Kidney (tissue), 14 donors: ENCODE measurements around the gene BMP8B. TPM values are rescaled to one million over a fixed set of nuclear protein-coding genes. Genes with fewer than 3 reads are reported as not detected.

Source experiments
- DNase-seq, 5 donors: peaks; one replicate each; pipeline ENCODE4 v3.0.0-alpha.2; 2013 to 2020
- FAIRE-seq: peaks from 2 replicates; lab custom pipeline; 2012; peaks lifted over from hg19 to GRCh38; lab: Jason Lieb, UNC
- H3K27ac ChIP-seq, 2 donors: one replicate each; pipeline ENCODE4 v1.7.0; 2013; ENCODE audit warnings: low read depth in 2 of 2, low read length in 2 of 2, inconsistent platforms in 1 of 2
- H3K27me3 ChIP-seq: one replicate; pipeline ENCODE4 v1.7.1; 2013; ENCODE audit warnings: low read length, inconsistent platforms; ENCODE audit not compliant: control insufficient read depth, insufficient read depth
- H3K36me3 ChIP-seq, 3 donors: one replicate each; pipeline versions ENCODE4 v1.7.0 to v1.7.1; 2013; ENCODE audit warnings: low read length in 3 of 3, control low read depth in 1 of 3, inconsistent platforms in 1 of 3; ENCODE audit not compliant: insufficient read depth in 3 of 3, control insufficient read depth in 2 of 3
- H3K4me1 ChIP-seq, 3 donors: one replicate each; pipeline versions ENCODE4 v1.7.0 to v1.7.1; 2013; ENCODE audit warnings: low read length in 3 of 3, inconsistent platforms in 1 of 3, low read depth in 1 of 3; ENCODE audit not compliant: control insufficient read depth in 2 of 3, insufficient read depth in 2 of 3
- H3K4me3 ChIP-seq, 3 donors: one replicate each; pipeline versions ENCODE4 v1.7.0 to v1.8.1; 2013; ENCODE audit warnings: low read length in 3 of 3, control low read depth in 1 of 3, inconsistent platforms in 1 of 3
- H3K9ac ChIP-seq, 3 donors: one replicate each; pipeline versions ENCODE4 v1.7.0 to v1.7.1; 2013; ENCODE audit warnings: low read length in 3 of 3, control low read depth in 1 of 3, inconsistent platforms in 1 of 3
- H3K9me3 ChIP-seq, 3 donors: one replicate each; pipeline versions ENCODE4 v1.7.0 to v1.7.1; 2013; ENCODE audit warnings: low read length in 3 of 3, control low read depth in 1 of 3, inconsistent platforms in 1 of 3; ENCODE audit not compliant: control insufficient read depth in 2 of 3, insufficient read depth in 1 of 3
- intact Hi-C: fragments of 100-400 bp; cut with DNase I; formaldehyde crosslinking; loops from one replicate; pipeline ENCODE4 v1.11.1; 2022
- polyA plus RNA-seq: library from polyadenylated mRNA; stranded (reverse); fragments of 350-450 nt; fragmentation: Illumina TruSeq; extraction: RNeasy Lipid Tissue Mini Kit (QIAGEN cat#74804); gene quantifications from one replicate; pipeline ENCODE4 v1.2.3, GENCODE V29; 2014; ENCODE audit warnings: low read depth, low replicate concordance; ENCODE audit not compliant: insufficient read depth
- total RNA-seq: library from RNA; stranded (reverse); fragmentation: NEBNext Ultra II Directional; extraction: Animal tissue kit (Norgen Biotek cat#: 25700); gene quantifications from one replicate; pipeline ENCODE4 v1.2.1, GENCODE V29; 2021
- TF ChIP-seq, protein P1 (sequence below): IDR thresholded peaks from 3 replicates; pipeline ENCODE4 v1.5.1; 2012; ENCODE audit warnings: mild to moderate bottlenecking, moderate library complexity, borderline replicate concordance; ENCODE audit not compliant: insufficient read depth; ENCODE audit errors: extremely low read depth
- donor health status: control.
- donor health status: control.
- donor health status: control.
- donor health status: control.
- donor health status: control.
- donor health status: DM: yes; HTN: yes; CAD: no.
- donor health status: Normal renal cell carcinoma (clear cell type).

Gene BMP8B
- total and polyA plus RNA-seq, 2 donors from 2014 or later, result 0.34 to 4.9 TPM

DNA sequence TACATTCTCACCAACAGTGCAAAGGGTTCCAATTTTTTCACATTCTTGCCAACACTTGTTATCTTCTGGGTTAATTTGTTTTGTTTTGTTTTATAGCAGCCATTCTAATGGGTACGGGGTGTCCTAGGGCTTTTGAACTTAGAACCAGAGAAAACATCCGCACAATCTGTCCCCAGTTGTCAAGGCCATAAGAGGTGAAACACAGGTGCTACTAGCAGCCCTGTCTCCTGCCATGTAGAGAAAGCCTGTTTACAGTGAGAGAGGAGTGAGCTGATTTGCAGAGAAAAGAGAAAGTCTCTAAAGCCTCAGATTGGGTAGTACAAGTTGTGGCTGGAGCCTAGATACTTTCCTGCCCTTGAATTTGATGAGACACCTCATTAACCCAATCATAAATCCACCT is 46.4 kb upstream of the BMP8B start:
- Histone ChIP-seq H3K9me3 (no peaks in the 10 kb centered on the region), H3K36me3 (peaks cover 11 to 17% (median 13%) of the 10 kb centered on the region in 3 donors), H3K4me1 (no peaks in the 10 kb centered on the region), H3K9ac (no peak overlapping the region), H3K27ac (no peak overlapping the region), H3K27me3 (no peaks in the 10 kb centered on the region), H3K4me3 (no peak overlapping the region)
- TF ChIP-seq, protein P1, sequence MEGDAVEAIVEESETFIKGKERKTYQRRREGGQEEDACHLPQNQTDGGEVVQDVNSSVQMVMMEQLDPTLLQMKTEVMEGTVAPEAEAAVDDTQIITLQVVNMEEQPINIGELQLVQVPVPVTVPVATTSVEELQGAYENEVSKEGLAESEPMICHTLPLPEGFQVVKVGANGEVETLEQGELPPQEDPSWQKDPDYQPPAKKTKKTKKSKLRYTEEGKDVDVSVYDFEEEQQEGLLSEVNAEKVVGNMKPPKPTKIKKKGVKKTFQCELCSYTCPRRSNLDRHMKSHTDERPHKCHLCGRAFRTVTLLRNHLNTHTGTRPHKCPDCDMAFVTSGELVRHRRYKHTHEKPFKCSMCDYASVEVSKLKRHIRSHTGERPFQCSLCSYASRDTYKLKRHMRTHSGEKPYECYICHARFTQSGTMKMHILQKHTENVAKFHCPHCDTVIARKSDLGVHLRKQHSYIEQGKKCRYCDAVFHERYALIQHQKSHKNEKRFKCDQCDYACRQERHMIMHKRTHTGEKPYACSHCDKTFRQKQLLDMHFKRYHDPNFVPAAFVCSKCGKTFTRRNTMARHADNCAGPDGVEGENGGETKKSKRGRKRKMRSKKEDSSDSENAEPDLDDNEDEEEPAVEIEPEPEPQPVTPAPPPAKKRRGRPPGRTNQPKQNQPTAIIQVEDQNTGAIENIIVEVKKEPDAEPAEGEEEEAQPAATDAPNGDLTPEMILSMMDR, result no peak
- DNase-seq, result no peak
- intact Hi-C loops, result no loop called here
- no peak for FAIRE-seq

DNA sequence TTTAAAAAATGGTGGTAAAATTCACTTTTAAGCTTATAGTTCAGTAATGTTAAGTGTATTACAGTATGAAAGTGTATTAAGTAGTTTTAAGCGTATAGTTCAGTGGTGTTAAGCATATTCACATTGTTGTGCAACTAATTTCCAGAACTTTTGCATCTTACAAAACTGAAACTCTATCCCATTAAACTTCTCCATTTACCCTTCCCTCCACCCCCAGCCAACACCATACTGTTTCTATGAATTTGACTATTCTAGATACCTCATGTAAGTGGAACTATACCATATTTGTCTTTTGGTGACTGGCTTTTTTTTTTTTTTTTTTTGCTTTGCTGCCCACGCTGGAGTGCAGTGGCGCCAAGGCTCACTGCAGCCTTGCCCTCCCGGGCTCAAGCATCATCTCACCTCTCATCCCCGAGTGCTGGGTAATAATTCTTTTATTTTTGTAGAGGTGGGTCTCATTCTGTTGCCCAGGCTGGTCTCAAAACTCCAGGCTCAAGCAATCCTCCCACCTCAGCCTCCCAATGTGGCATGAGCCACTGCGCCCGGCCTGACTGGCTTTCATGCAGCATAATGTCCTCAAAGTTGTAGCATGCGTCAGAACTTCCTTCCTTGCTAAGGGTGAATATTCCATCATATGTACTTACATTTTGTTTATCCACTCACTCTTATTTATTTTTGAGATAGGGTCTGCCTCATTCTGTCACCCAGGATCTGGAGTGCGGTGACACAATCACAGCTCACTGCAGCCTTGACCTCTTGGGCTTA is 45.1 kb upstream of the BMP8B start:
- Histone ChIP-seq H3K9me3 (no peaks in the 10 kb centered on the region), H3K4me1 (no peaks in the 10 kb centered on the region), H3K36me3 (peaks cover 6 to 11% (median 7%) of the 10 kb centered on the region in 3 donors), H3K4me3 (no peak overlapping the region), H3K27ac (no peak overlapping the region), H3K9ac (no peak overlapping the region), H3K27me3 (no peaks in the 10 kb centered on the region)
- intact Hi-C loops, result no loop called here
- DNase-seq (no peak), FAIRE-seq (no peak)
- TF ChIP-seq, protein P1, result no peak

DNA sequence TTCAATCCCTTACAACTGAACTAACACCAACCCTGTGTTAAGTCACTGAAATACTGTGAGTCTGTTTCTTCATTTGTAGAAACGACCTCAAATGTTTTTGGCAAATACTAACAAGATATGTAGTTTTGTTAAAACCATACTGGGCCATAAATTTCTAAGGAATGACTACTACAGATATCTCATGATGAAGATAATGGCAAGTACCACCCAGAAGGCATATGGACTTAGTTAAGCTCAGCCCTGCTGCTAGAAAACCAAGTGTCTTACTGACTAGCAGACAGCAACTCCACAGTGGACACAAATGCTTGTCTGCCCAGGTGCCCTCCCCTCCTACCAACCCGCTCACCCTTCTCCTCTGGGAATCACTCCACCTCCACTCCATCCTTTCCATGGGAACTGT is 44.5 kb upstream of the BMP8B start:
- Histone ChIP-seq H3K36me3 (peaks cover 4 to 6% (median 6%) of the 10 kb centered on the region in 3 donors), H3K4me1 (no peaks in the 10 kb centered on the region), H3K9ac (no peak overlapping the region), H3K27ac (no peak overlapping the region), H3K27me3 (no peaks in the 10 kb centered on the region), H3K4me3 (no peak overlapping the region), H3K9me3 (no peaks in the 10 kb centered on the region)
- TF ChIP-seq, protein P1, result no peak
- DNase-seq, result no peak
- intact Hi-C loops, result no loop called here
- no peak for FAIRE-seq

DNA sequence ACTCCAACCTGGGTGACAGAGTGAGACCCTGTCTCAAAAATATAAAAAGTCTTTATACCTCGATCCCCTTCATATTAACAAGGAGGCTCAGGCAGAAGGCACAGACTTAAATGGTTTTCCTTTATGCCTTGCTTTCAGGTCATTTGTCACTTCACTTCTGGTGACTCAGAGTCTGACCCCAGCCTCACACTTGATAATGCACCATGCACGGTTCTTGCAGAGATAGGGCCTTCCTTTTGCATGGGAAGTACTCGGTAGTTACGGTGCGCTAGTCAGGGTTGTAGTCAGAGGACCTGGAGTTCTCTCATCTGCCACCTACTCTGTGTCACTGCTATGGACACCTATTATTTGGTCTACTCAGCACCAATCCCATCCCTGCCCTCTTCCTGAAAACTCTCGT is 43.6 kb upstream of the BMP8B start:
- intact Hi-C loops, result no loop called here

More for the DNA sequence above, 43.6 kb upstream of the BMP8B start:
- FAIRE-seq (no peak), DNase-seq (no peak)
- no peak overlapping the region for H3K27ac ChIP-seq
- no peaks in the 10 kb centered on the region for H3K9me3 ChIP-seq
- no peaks in the 10 kb centered on the region for H3K27me3 ChIP-seq
- no peak overlapping the region for H3K4me3 ChIP-seq
- TF ChIP-seq, protein P1, result no peak
- no peak overlapping the region for H3K9ac ChIP-seq
- no peaks in the 10 kb centered on the region for H3K4me1 ChIP-seq
- H3K36me3 ChIP-seq, result no peaks in the 10 kb centered on the region
